Measurements from ENCODE around the gene ZNF407. TPM values are rescaled to one million over a fixed set of nuclear protein-coding genes. Genes with fewer than 3 reads are reported as not detected.

The ZNF407 gene
- total RNA-seq, 1 experiment from 2014 or later = 15.9 TPM

DNA sequence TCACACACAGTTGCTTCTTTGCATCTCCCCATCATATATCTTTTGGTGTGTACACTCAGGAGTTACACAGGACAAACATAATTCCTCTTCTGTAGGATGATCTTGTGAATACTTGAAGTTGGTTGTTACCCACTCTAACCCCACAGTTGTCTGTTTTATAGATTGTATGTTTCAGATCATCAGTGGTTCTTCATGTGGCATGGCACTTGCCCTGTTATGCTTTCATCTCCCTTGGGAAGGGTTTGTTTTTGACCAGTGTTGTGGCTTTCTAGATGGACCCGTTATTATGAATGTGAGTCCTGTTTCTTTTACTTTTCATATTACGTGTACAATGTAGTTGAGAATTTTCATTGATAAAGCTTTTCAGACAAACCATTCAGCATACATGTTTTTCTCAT is 82.0 kb downstream of the ZNF407 start:
- ChIA-PET CTCF (no interaction called here), POLR2A (ENCODE audit: low non-redundant PET) (no interaction called here)
- BruUV-seq (replicated peaks) = no TSS peak

GRCh38 chr18:74682141-74682990 is 84.7 kb downstream of the ZNF407 start:
- Histone ChIP-seq H3K4me1 (ENCODE audit: insufficient read depth, low read length, poor library complexity, severe bottlenecking) (peaks cover 18% of the 10 kb centered on the region), H3K27me3 (replicated peaks; ENCODE audit: insufficient read depth, low read depth, low read length, poor library complexity) (no peaks in the 10 kb centered on the region), H3K27ac (ENCODE audit: low read depth, low read length, poor library complexity, severe bottlenecking) (no peak overlapping the region), H3K4me3 (ENCODE audit: low read depth, low read length, poor library complexity, severe bottlenecking) (no peak overlapping the region), H3K9me3 (ENCODE audit: low read depth, low read length, poor library complexity, severe bottlenecking) (no peaks in the 10 kb centered on the region), H3K36me3 (ENCODE audit: insufficient read depth, low read length, poor library complexity, severe bottlenecking) (no peaks in the 10 kb centered on the region)
- ChIA-PET CTCF (no interaction called here), POLR2A (ENCODE audit: low non-redundant PET) (interaction anchor here (0.7 kb wide), 1 partner anchor 29 kb away, joined by 3 read pairs; no protein-coding TSS in a partner anchor)
- DNase-seq (ENCODE audit: low spot score) = no peak
- BruUV-seq (replicated peaks) = no TSS peak
- intact Hi-C loops (cut with micrococcal nuclease; ENCODE audit: unreplicated experiment) = no loop called here
- no peak for TF ChIP-seq EZH2 (IDR thresholded peaks at IDR 0.05; ENCODE audit: borderline replicate concordance, low read depth, low read length, poor library complexity, severe bottlenecking)
- TF ChIP-seq CTCF (conservative IDR thresholded peaks at IDR 0.05; ENCODE audit: low read depth, low read length) = no peak

More for the DNA sequence above, 82.0 kb downstream of the ZNF407 start:
- no peak overlapping the region for H3K27ac ChIP-seq (ENCODE audit: low read depth, low read length, poor library complexity, severe bottlenecking)
- no peaks in the 10 kb centered on the region for H3K27me3 ChIP-seq (replicated peaks; ENCODE audit: insufficient read depth, low read depth, low read length, poor library complexity)
- DNase-seq (ENCODE audit: low spot score) = no peak
- intact Hi-C loops (cut with micrococcal nuclease; ENCODE audit: unreplicated experiment) = no loop called here
- no peak overlapping the region for H3K4me3 ChIP-seq (ENCODE audit: low read depth, low read length, poor library complexity, severe bottlenecking)
- no peaks in the 10 kb centered on the region for H3K9me3 ChIP-seq (ENCODE audit: low read depth, low read length, poor library complexity, severe bottlenecking)
- H3K36me3 ChIP-seq (ENCODE audit: insufficient read depth, low read length, poor library complexity, severe bottlenecking) = no peaks in the 10 kb centered on the region
- TF ChIP-seq EZH2 (IDR thresholded peaks at IDR 0.05; ENCODE audit: borderline replicate concordance, low read depth, low read length, poor library complexity, severe bottlenecking) (no peak), CTCF (conservative IDR thresholded peaks at IDR 0.05; ENCODE audit: low read depth, low read length) (no peak)
- H3K4me1 ChIP-seq (ENCODE audit: insufficient read depth, low read length, poor library complexity, severe bottlenecking) = peaks cover 11% of the 10 kb centered on the region

DNA sequence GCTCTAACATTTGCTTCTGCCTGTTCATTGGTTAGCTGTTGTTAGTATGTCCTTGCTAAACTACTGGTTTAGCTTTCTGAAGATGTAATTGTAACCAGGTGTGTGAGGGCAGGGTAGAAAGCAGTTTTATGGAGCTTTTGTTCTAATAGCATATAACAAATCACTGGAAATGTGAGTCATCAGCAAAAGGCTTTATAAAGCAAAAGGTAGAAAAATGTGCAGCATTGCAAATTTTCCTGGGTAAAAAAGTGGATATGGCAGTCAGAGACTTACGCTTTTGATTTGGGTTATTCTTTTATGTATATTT is 85.3 kb downstream of the ZNF407 start:
- no peaks in the 10 kb centered on the region for H3K36me3 ChIP-seq (ENCODE audit: insufficient read depth, low read length, poor library complexity, severe bottlenecking)
- peaks cover 18% of the 10 kb centered on the region for H3K4me1 ChIP-seq (ENCODE audit: insufficient read depth, low read length, poor library complexity, severe bottlenecking)
- TF ChIP-seq CTCF (conservative IDR thresholded peaks at IDR 0.05; ENCODE audit: low read depth, low read length) = no peak
- no peak for TF ChIP-seq EZH2 (IDR thresholded peaks at IDR 0.05; ENCODE audit: borderline replicate concordance, low read depth, low read length, poor library complexity, severe bottlenecking)
- no TSS peak for BruUV-seq (replicated peaks)
- ChIA-PET CTCF (no interaction called here), POLR2A (ENCODE audit: low non-redundant PET) (interaction anchor here (0.7 kb wide), 1 partner anchor 28 kb away, joined by 3 read pairs; no protein-coding TSS in a partner anchor)
- no peak overlapping the region for H3K4me3 ChIP-seq (ENCODE audit: low read depth, low read length, poor library complexity, severe bottlenecking)
- H3K27ac ChIP-seq (ENCODE audit: low read depth, low read length, poor library complexity, severe bottlenecking) = no peak overlapping the region
- no peaks in the 10 kb centered on the region for H3K9me3 ChIP-seq (ENCODE audit: low read depth, low read length, poor library complexity, severe bottlenecking)
- intact Hi-C loops (cut with micrococcal nuclease; ENCODE audit: unreplicated experiment) = no loop called here
- H3K27me3 ChIP-seq (replicated peaks; ENCODE audit: insufficient read depth, low read depth, low read length, poor library complexity) = no peaks in the 10 kb centered on the region
- DNase-seq (ENCODE audit: low spot score) = no peak

Measured in A673 (cell line).